OCI-LY3 (cell line): ENCODE results near the gene KIAA1210.

Source experiments
- EZH2phosphoT487 ChIP-seq: fragments of 200-600 bp; shearing (Covaris generic); IDR thresholded peaks from 2 replicates; pipeline ENCODE4 v1.6.1; 2018; ENCODE audit warnings: antibody characterized with exemption, mixed run types, low read depth
- TF ChIP-seq, protein P1 (sequence below): fragments of 200-600, 300-600 bp; sonication (generic); IDR thresholded peaks from 2 replicates; pipeline ENCODE4 v1.5.1; 2014; ENCODE audit warnings: antibody characterized with exemption, low read length, low read depth

DNA sequence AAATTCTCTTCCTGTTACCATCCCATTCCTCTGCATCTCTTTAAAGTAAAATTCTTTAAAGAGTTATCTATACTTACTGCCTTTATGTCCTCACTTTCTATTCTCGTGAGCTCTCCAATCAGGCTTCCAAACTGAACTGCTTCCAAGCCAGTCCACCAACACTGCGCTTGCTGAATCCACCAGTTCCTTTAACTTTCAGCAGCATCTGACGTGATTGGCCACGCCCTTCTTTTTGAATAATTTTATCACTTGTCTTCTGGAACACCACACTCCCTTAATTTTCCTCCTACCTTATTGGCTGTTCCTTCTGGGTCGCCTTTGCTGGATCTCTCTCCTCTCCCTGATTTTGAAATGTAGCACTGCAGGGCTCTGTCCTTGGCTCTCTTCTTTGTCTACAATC, at the start of gene KIAA1210:
- TF ChIP-seq, protein P1, sequence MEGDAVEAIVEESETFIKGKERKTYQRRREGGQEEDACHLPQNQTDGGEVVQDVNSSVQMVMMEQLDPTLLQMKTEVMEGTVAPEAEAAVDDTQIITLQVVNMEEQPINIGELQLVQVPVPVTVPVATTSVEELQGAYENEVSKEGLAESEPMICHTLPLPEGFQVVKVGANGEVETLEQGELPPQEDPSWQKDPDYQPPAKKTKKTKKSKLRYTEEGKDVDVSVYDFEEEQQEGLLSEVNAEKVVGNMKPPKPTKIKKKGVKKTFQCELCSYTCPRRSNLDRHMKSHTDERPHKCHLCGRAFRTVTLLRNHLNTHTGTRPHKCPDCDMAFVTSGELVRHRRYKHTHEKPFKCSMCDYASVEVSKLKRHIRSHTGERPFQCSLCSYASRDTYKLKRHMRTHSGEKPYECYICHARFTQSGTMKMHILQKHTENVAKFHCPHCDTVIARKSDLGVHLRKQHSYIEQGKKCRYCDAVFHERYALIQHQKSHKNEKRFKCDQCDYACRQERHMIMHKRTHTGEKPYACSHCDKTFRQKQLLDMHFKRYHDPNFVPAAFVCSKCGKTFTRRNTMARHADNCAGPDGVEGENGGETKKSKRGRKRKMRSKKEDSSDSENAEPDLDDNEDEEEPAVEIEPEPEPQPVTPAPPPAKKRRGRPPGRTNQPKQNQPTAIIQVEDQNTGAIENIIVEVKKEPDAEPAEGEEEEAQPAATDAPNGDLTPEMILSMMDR: no peak
- TF ChIP-seq EZH2phosphoT487: no peak
